GM21825 (cell line): ENCODE measurements around the gene ISOC2.
"Not testable (repeated sequence)": the region's sequence is repeated elsewhere in the genome, so short reads cannot be mapped to it uniquely, and the experiment has no call there.

ENCODE experiments used
- ATAC-seq: cut with Tn5 transposase; IDR thresholded peaks from one replicate; pipeline ENCODE4 v1.9.1; 2021; ENCODE audit warnings: mild to moderate bottlenecking, moderate library complexity; ENCODE audit not compliant: unreplicated experiment

The ISOC2 gene

DNA sequence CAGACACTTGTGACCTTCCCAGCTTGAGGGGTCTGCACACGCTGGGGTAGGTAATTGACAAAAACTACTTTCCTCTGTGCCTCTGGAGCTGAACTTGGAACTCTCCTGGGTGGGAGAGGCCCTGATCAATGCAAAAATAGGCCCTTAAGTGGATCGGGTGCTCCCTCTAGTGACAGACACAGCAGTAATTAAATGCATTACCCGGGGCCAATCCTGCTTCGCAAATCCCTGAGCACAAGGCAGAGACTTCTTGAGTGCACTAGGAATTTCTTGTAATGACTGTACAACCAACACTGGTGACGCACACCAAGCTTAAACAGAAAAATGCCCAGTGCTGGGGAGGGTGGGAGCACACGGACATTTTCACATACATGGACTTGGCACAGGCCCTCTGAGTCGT lies 43.3 kb downstream of the ISOC2 start:
- ATAC-seq: no peak

DNA sequence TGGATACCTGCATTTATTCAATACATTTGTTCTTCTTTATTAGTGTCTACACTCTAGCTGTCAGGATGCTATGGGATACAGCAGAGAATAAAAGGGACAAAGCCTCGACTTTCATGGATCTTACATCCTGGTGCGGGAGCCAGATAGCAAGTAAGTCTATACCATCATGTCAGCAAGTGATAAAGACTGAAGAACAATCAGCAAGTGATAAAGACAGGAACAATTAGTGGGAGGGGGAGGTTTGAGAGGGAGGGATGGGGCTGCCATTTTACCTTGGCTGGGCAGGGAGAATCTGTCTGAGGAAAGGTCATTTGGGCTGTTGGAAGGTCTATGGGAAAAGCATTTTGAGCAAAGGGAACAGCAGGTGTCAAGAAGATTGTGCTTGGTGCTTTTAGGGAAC lies 51.3 kb downstream of the ISOC2 start:
- no peak for ATAC-seq

DNA sequence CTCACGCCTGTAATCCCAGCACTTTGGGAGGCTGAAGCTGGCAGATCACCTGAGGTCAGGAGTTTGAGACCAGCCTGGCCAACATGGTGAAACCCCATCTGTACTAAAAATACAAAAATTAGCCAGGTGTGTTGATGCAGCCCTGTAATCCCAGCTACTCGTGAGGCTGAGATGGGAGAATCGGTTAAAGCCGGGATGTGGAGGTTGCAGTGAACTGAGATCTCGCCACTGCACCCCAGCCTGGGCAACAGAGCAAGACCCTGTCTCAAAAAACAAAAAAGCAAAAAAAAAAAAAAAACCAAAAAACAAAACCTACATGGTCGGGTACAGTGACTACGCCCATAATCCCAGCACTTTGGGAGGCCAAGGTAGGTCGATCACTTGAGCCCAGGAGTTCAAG lies 52.3 kb downstream of the ISOC2 start:
- ATAC-seq: not testable (repeated sequence)

DNA sequence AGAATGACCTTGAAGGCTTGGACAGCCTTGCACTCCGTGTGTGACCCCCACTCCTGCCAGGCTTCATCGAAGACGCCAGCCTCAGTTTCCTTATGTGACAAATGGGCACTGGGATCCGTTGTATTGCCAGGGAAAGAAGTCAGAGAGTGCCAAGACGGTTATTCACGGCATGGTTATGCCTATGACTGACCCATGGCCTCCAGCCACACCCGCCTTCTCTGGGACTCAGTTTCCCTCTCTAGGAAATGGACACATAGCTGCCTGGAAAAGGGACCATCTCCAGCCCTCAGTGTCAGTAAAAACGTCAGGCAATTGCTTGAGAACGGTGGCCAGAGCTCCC lies 52.9 kb downstream of the ISOC2 start:
- no peak for ATAC-seq

DNA sequence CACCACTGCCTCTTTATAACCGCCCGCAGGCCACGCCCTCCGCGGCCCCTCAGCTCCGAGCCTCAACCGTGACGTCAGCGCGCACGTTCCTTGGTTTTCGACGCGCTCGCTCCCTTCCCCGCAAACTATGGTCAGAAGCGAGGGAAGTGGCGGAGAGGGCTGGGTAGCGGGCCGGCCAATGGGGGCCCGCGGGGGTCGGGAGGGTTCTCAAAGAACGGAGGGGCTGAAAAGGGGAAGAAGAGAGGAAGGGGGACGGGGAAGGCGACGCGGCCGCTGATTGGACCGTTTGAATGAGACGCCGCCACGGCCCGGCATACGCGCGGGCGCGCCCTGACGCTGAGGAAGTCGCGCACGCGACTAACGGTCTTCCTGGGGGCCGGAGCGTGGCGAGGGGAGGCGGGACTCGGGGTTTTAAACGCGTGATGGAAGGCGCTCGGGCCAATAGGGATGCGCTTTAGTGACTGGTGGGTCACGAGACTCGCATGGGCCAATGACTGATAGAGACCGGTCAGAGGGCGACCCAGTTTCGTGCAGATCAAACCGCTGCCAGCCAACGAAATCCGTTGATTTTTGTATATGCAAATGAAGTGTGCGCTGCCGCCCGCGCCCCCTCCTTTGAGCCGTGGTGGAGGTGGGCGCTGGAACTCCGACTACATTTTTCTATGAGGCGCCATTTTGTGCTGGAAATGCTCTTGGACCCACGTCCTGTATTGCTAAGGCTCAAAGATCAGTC lies 53.5 kb downstream of the ISOC2 start:
- ATAC-seq: peak; percentile 78

DNA sequence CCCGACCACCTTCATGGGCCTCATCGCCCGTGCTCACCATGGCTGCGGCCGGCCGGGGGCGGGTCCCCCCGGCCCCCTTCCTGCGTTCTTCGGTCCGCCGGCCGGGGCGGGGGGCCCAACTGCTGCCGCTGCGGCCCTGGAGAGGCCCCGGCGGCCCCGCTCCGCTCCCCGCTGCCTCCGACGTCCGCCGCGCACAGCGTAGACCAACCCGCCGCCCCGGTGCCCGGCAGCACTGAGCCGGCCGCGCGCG lies 54.0 kb downstream of the ISOC2 start, which contains the start of gene UBE2S:
UBE2S (minus strand) TSS at position 239 of the 250 bp plus-strand sequence; CDS start at position 40, 199 bp downstream.
- not testable (repeated sequence) for ATAC-seq

DNA sequence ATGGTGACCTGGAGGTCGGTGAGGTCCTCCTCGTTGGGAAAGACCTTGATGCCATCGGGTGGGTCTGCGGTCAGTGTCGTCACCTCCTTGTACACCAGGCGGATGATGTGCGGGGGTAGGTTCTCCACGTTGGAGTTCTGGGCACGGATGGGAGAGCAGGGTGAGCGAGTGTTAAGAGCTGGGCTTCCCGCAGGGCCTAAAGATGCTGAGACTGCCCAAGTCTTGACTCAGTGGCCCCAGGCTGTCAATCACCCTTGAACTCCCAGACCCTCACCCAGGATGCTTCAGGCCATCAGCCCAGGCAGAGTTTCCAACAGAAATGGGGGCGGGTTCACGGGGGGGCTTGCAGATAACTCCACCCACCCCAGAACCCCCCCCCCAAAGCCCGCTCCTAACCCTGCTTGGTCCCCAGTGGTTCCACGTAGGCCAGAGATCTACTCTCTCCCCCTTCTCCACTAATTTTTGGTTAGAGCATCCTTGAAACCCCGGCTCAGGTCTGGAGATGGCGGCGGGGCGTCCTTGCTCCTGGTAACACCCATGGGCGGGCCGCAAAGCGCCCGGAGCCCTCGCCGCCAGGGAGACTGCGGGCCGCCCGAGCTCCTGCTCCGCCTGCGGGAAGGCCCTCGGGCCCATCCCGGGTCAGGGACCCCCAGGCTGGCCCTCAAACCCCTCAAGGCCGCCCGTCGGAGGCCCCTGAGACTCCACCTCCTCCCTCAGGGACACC lies 54.5 kb downstream of the ISOC2 start:
- ATAC-seq: no peak

DNA sequence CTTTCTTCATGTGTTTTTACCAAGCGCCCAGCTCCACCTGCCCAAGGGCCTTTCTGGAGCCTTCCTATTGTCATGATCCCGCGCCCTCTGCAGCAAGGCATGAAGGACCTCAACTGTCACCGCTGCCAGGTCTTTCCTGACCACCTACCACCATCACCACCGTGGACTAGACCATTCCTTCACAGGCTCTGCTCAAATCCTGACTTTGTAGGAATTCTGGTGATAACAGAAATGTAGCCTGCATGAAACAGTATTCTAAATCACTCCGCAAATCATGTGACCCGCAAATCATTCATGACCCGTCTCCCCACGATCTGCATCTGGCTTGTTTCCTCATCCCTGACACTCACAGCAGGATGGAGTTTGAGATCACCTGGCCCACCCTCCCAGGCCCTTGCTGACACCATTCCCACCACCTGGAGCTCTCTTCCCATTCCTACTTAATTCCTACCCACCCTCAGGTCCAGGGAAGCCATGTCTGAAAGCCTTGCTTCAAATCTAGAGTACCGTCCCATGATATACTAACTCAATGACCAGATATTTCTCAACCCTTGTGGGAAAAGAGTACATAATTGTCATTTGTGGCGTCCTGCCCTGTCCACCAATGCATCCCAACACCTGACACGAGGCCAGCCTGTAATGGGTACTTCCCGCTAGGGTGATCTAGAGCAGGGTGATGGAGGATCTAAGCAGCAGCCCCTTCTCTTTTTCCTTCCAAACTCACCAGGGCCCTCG lies 55.2 kb downstream of the ISOC2 start:
- no peak for ATAC-seq

DNA sequence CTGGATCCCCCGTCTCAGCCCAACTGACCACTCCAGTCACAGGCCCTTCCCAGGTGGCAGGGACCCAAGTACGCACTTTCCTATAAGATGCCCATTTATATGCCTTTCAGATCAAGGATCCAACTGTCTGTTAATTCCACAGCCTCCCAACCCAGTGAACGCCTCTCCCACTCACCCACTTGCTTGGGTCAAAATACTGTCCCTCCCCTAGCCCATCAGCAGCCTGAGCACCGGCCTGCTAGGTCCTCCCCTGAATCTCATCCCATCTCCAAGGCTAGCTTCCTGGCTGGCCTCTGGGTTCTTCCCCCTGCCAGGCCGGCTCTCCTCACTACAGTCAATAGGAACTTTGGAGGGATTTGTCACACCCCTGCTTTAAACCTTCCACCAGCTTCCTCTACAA lies 55.8 kb downstream of the ISOC2 start:
- no peak for ATAC-seq
